ENCODE results near the gene RPL41. TPM values are rescaled to one million over a fixed set of nuclear protein-coding genes. Genes with fewer than 3 reads are reported as not detected.

Gene RPL41
- total and polyA plus RNA-seq, 10 of the 15 experiments (the other 5 are each of a cell fraction or from before 2014, with no cell fraction given) = 4,144 to 19,112 (median 8,004) TPM

DNA sequence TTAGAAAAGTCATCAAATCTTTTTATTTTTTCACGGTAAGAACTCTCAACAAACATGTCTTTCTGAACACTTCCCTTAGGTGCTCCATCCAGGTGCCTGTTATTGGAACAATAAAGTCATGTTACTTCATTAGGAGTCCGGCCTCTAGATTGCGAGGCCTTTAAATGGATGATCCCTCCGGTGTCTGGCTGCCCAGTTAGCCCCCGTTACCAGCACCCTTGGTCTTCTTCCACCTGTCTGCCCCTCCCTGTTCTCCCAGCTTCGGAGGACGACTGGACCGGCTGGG, 12.7 kb upstream of the RPL41 start:
- Histone ChIP-seq H3K27me3 (replicated peaks in 1 of 2; ENCODE audit: control insufficient read depth in 2 of 2, insufficient read depth in 2 of 2, low read length in 1 of 2) (no peaks in the 10 kb centered on the region; a peak in 1 of 4 replicates), H4K20me1 (ENCODE audit: control insufficient read depth, insufficient read depth) (no peaks in the 10 kb centered on the region), H3K36me3 (ENCODE audit: control insufficient read depth in 2 of 2, insufficient read depth in 2 of 2, low read length in 1 of 2) (peaks cover 3 to 21% of the 10 kb centered on the region in 2 experiments), H3K4me2 (ENCODE audit: control insufficient read depth, insufficient read depth) (peak overlapping the region; percentile 84), H3K9me3 (replicated peaks; ENCODE audit: control insufficient read depth, insufficient read depth, low read length) (no peaks in the 10 kb centered on the region), H3K4me3 (peak overlapping the region; percentile 97), H3K79me2 (ENCODE audit: control insufficient read depth, insufficient read depth, low read length) (peaks cover 36% of the 10 kb centered on the region), H2AFZ (ENCODE audit: control insufficient read depth, low read depth, low read length) (peak overlapping the region; percentile 82), H3K27ac (ENCODE audit: control insufficient read depth, insufficient read depth) (peak overlapping the region; percentile 48; the same call in 1 of the 2 replicates), H3K4me1 (ENCODE audit: control insufficient read depth, insufficient read depth, low read length) (peaks cover 3% of the 10 kb centered on the region; the same call in 1 of the 2 replicates), H3K9ac (ENCODE audit: control insufficient read depth, insufficient read depth, low read length) (peak overlapping the region; percentile 73)
- in situ Hi-C loops (cut with MboI) = loop anchor here (5.0 kb wide), 1 partner anchor 56 kb away; no protein-coding TSS in a partner anchor
- no TSS peak for BruUV-seq (replicated peaks)
- ChIA-PET SMC1A (ENCODE audit: uncharacterized antibody, unreplicated experiment) (interaction anchor here (0.9 to 2.8 kb wide), 8 partner anchors 12 to 366 kb away, joined by 3 to 26 read pairs (median 5); partner anchors contain the start of genes RPL41, SMARCC2 and ZC3H10), RAD21 (ENCODE audit: unreplicated experiment) (interaction anchor here (0.8 to 3.5 kb wide), 13 partner anchors 14 to 365 kb away, joined by 3 to 30 read pairs (median 4); partner anchors contain the start of genes CNPY2, RAB5B, RNF41 and RPL41), CTCF (interaction anchor here (0.5 to 4.0 kb wide), 17 partner anchors 12 to 1017 kb away, joined by 3 to 25 read pairs (median 6); partner anchors contain the start of genes BLOC1S1, ESYT1, ORMDL2 and PYM1), POLR2A (interaction anchor here (0.6 to 6.3 kb wide), 15 partner anchors 14 to 375 kb away, joined by 3 to 95 read pairs (median 5); partner anchors contain the start of genes CD63, MYL6B, ORMDL2 and RAB5B)
- intact Hi-C loops (cut with micrococcal nuclease; ENCODE audit: unreplicated experiment) = loop anchor here (1.0 to 5.0 kb wide), 6 partner anchors 13 to 364 kb away; partner anchors contain the start of genes DNAJC14 and RPL41
- WGBS (ENCODE audit: insufficient coverage, insufficient replicate concordance, low lambda C conversion rate, missing lambda C conversion rate) = 0% methylated on average over 8 of the region's 8 CpGs
- no peak for ATAC-seq
- DNase-seq (ENCODE audit: low read depth, low spot score) = no peak
- no peak for FAIRE-seq
- TF ChIP-seq SMAD1 (IDR thresholded peaks at IDR 0.05; ENCODE audit: low read depth, partially characterized antibody) (peak; percentile 77), RAD51 (IDR thresholded peaks at IDR 0.05) (no peak), ZSCAN29 (IDR thresholded peaks at IDR 0.05) (peak; percentile 87; the same call in 1 of the 2 replicates)
- TF ChIP-seq, protein P1, sequence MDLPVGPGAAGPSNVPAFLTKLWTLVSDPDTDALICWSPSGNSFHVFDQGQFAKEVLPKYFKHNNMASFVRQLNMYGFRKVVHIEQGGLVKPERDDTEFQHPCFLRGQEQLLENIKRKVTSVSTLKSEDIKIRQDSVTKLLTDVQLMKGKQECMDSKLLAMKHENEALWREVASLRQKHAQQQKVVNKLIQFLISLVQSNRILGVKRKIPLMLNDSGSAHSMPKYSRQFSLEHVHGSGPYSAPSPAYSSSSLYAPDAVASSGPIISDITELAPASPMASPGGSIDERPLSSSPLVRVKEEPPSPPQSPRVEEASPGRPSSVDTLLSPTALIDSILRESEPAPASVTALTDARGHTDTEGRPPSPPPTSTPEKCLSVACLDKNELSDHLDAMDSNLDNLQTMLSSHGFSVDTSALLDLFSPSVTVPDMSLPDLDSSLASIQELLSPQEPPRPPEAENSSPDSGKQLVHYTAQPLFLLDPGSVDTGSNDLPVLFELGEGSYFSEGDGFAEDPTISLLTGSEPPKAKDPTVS (IDR thresholded peaks at IDR 0.05; ENCODE audit: low read depth, low read length) = no peak
- TF ChIP-seq, protein P2, sequence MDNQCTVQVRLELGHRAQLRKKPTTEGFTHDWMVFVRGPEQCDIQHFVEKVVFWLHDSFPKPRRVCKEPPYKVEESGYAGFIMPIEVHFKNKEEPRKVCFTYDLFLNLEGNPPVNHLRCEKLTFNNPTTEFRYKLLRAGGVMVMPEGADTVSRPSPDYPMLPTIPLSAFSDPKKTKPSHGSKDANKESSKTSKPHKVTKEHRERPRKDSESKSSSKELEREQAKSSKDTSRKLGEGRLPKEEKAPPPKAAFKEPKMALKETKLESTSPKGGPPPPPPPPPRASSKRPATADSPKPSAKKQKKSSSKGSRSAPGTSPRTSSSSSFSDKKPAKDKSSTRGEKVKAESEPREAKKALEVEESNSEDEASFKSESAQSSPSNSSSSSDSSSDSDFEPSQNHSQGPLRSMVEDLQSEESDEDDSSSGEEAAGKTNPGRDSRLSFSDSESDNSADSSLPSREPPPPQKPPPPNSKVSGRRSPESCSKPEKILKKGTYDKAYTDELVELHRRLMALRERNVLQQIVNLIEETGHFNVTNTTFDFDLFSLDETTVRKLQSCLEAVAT (IDR thresholded peaks at IDR 0.05) = no peak
